Measurements from ENCODE around the gene LRRC23. TPM values are rescaled to one million over a fixed set of nuclear protein-coding genes. Genes with fewer than 3 reads are reported as not detected.

The LRRC23 gene
- polyA plus RNA-seq, 1 of the 3 experiments (the other 2 are of a cell fraction): 11.9 TPM

DNA sequence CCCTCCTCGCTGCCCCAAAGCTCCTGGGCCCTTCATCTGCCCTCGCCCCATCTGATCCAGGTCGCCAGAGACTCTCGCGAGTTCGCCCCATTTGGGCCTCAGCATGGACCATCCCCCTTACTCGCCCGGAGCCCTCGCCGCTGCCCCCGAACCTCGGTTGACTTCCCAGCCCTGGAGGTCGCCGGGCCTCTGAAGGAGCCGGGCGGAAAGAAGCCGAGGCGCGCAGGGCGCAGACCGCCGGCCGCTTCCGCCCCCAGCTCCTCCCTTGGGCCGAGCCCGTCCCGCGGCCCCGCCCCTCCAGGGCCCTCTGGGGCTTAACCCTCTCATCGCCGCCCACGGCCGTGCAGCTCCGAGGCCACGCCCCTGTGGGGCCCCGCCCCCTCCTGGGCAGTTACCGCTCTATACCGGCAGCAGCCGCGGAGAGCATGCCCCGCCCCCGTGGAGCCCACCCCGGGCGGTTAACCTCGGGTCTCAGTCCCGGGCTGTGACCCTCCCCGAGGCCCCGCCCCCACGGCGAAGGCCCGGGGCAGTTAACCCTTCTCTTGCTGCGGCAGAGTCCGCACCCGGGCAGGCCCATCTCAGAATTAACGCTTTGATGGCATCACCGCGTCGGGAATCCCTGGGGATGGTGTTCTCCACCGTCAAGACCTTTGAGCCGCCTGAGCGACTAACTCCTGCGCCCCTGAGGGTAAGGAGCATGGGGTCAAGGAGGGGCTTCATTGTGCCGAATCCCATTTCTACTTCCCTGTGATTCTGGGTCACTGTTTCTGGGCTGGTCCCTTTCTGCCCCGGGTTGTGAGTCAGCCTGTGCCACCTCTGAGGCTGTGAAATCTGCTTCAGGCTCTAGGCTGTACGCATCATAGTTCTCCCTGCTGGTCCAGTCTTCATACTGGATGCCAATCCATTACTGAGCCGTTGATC lies 31.3 kb upstream of the LRRC23 start, which contains the start of gene SPSB2:
Gene SPSB2, minus strand, starts transcription at position 210 of the 921 bp plus-strand sequence. CDS start 402 bp downstream, outside the sequence.
- POLR2A ChIA-PET: interaction anchor here (0.6 to 4.0 kb wide), 22 partner anchors 8 to 269 kb away, joined by 3 to 45 read pairs (median 4); partner anchors contain the start of genes C12orf57, CDCA3, COPS7A and ENO2
- Histone ChIP-seq H3K4me3 (ENCODE audit: low read depth in 2 of 2, low read length in 1 of 2) (peak within 1 kb of the TSS; percentile 64 to 91), H3K27me3 (ENCODE audit: insufficient read depth) (no peaks in the 10 kb centered on the region), H3K27ac (ENCODE audit: low read depth in 2 of 2, low read length in 1 of 2) (peak within 1 kb of the TSS; percentile 69 to 84), H3K9me2 (no peaks in the 10 kb centered on the region), H3K9ac (peak within 1 kb of the TSS; percentile 89), H3F3A (replicated peaks; ENCODE audit: insufficient read depth) (peaks cover 38% of the 10 kb centered on the region), H3K4me1 (ENCODE audit: control insufficient read depth in 1 of 2, insufficient read depth in 2 of 2, low read depth in 1 of 2, low read length in 1 of 2) (peaks cover 30 to 39% of the 10 kb centered on the region in 2 experiments), H4K20me1 (ENCODE audit: insufficient read depth) (peaks cover 39% of the 10 kb centered on the region), H3K4me2 (peak within 1 kb of the TSS; percentile 100), H2AFZ (ENCODE audit: low read depth) (peak within 1 kb of the TSS; percentile 42), H3K36me3 (replicated peaks in 1 of 2; ENCODE audit: control insufficient read depth in 1 of 2, insufficient read depth in 2 of 2, low read length in 1 of 2) (peaks cover 20 to 26% of the 10 kb centered on the region in 2 experiments), H3K9me3 (no peaks in the 10 kb centered on the region), H3K79me2 (ENCODE audit: insufficient read depth) (peaks cover 64% of the 10 kb centered on the region)
- 4% methylated on average over 19 of the region's 66 CpGs for WGBS (ENCODE audit: low lambda C conversion rate)
- CTCF ChIA-PET: interaction anchor here (0.9 to 10.9 kb wide), 42 partner anchors 10 to 357 kb away, joined by 3 to 164 read pairs (median 7); partner anchors contain the start of genes CDCA3, COPS7A, ENO2 and GNB3
- peak; percentile 97 for DNase-seq
- TF ChIP-seq, protein P1, sequence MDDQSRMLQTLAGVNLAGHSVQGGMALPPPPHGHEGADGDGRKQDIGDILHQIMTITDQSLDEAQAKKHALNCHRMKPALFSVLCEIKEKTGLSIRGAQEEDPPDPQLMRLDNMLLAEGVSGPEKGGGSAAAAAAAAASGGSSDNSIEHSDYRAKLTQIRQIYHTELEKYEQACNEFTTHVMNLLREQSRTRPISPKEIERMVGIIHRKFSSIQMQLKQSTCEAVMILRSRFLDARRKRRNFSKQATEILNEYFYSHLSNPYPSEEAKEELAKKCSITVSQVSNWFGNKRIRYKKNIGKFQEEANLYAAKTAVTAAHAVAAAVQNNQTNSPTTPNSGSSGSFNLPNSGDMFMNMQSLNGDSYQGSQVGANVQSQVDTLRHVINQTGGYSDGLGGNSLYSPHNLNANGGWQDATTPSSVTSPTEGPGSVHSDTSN (IDR thresholded peaks at IDR 0.05): no peak
- TF ChIP-seq RFX5 (IDR thresholded peaks at IDR 0.05; ENCODE audit: low read length) (no peak), YY1 (IDR thresholded peaks at IDR 0.05; ENCODE audit: low read depth) (no peak), GATA2 (CRISPR knock-in tag; IDR thresholded peaks at IDR 0.05) (no peak), SMC3 (IDR thresholded peaks at IDR 0.05; ENCODE audit: low read depth, low read length) (no peak), TAF1 (IDR thresholded peaks at IDR 0.05; ENCODE audit: borderline replicate concordance, low read depth, low read length) (peak; percentile 76), CHD2 (IDR thresholded peaks at IDR 0.05; ENCODE audit: low read length, partially characterized antibody) (peak; percentile 62), NFIC (IDR thresholded peaks at IDR 0.05; ENCODE audit: borderline replicate concordance) (no peak), MXI1 (IDR thresholded peaks at IDR 0.05; ENCODE audit: low read depth, low read length) (no peak), REST (IDR thresholded peaks at IDR 0.05; ENCODE audit: low read depth, low read length) (no peak), MAX (IDR thresholded peaks at IDR 0.05; ENCODE audit: low read depth) (peak; percentile 36; the same call in 1 of the 2 replicates), JUND (IDR thresholded peaks at IDR 0.05) (no peak), EZH2phosphoT487 (IDR thresholded peaks at IDR 0.05; ENCODE audit: borderline replicate concordance, low read depth) (no peak), RXRA (IDR thresholded peaks at IDR 0.05; ENCODE audit: borderline replicate concordance, low read depth) (no peak), FOXJ3 (CRISPR knock-in tag; IDR thresholded peaks at IDR 0.05) (no peak), RCOR1 (IDR thresholded peaks at IDR 0.05; ENCODE audit: low read length) (no peak), SIN3A (IDR thresholded peaks at IDR 0.05; ENCODE audit: borderline replicate concordance, low read depth, low read length) (peak; percentile 49; the same call in 1 of the 2 replicates), EP300 (IDR thresholded peaks at IDR 0.05; ENCODE audit: borderline replicate concordance in 1 of 2, low read depth in 1 of 2, low read length in 1 of 2) (0 out of 4 replicates have a peak, but pooled peaks of 1 of the 2 experiments have one; percentile 30), ELF1 (IDR thresholded peaks at IDR 0.05) (peak; percentile 58; the same call in 1 of the 2 replicates)
- TF ChIP-seq, protein P2, sequence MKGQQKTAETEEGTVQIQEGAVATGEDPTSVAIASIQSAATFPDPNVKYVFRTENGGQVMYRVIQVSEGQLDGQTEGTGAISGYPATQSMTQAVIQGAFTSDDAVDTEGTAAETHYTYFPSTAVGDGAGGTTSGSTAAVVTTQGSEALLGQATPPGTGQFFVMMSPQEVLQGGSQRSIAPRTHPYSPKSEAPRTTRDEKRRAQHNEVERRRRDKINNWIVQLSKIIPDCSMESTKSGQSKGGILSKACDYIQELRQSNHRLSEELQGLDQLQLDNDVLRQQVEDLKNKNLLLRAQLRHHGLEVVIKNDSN (IDR thresholded peaks at IDR 0.05; ENCODE audit: borderline replicate concordance, low read depth): no peak
- TF ChIP-seq, protein P3, sequence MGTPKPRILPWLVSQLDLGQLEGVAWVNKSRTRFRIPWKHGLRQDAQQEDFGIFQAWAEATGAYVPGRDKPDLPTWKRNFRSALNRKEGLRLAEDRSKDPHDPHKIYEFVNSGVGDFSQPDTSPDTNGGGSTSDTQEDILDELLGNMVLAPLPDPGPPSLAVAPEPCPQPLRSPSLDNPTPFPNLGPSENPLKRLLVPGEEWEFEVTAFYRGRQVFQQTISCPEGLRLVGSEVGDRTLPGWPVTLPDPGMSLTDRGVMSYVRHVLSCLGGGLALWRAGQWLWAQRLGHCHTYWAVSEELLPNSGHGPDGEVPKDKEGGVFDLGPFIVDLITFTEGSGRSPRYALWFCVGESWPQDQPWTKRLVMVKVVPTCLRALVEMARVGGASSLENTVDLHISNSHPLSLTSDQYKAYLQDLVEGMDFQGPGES (IDR thresholded peaks at IDR 0.05; ENCODE audit: low read depth, low read length): no peak
- TF ChIP-seq, protein P4, sequence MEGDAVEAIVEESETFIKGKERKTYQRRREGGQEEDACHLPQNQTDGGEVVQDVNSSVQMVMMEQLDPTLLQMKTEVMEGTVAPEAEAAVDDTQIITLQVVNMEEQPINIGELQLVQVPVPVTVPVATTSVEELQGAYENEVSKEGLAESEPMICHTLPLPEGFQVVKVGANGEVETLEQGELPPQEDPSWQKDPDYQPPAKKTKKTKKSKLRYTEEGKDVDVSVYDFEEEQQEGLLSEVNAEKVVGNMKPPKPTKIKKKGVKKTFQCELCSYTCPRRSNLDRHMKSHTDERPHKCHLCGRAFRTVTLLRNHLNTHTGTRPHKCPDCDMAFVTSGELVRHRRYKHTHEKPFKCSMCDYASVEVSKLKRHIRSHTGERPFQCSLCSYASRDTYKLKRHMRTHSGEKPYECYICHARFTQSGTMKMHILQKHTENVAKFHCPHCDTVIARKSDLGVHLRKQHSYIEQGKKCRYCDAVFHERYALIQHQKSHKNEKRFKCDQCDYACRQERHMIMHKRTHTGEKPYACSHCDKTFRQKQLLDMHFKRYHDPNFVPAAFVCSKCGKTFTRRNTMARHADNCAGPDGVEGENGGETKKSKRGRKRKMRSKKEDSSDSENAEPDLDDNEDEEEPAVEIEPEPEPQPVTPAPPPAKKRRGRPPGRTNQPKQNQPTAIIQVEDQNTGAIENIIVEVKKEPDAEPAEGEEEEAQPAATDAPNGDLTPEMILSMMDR (IDR thresholded peaks at IDR 0.05): no peak
